DMS114 treated with DMSO at 0.1 percent for 48 hours (cell line): ENCODE results near the gene SWAP70.
"Not testable (repeated sequence)": the region's sequence is repeated elsewhere in the genome, so short reads cannot be mapped to it uniquely, and the experiment has no call there.

Source experiments
- DNase-seq: peaks from one replicate; lab custom pipeline; 2025; ENCODE audit not compliant: unreplicated experiment; lab: John Stamatoyannopoulos, UW

The SWAP70 gene

DNA sequence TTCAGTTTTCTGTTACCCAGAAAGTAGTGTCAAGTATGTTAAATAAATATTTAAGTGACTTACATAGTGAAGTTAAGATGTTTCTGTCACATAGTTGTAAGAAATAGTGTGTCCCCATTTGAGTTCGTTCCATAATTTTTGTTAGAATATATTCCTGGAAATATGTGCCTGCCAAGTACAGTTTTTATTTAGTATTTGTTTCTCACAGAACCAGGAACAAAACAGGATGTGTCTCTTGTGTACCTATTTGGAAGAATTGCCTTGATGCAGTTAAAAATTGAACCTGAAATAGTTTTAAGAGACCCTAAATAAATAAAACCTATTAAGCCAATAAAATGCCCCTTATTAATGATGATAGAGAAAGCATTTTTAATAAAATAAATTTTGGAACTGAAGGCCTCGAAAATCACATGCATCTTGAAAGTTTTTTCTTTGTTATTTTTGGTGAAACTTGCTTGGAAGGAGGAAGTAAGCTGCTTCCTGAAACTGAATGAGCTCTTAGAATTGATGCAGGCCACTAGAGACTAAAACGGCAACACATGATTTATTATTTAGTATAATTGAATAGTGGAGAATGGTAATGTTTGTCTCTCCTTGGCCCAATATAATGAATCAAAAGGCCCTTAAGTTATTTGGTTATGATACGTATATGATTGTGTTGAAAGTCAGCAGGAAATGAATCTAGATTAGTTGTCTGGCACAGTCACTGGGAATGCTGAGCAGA is 55.9 kb downstream of the SWAP70 start:
- no peak for DNase-seq

DNA sequence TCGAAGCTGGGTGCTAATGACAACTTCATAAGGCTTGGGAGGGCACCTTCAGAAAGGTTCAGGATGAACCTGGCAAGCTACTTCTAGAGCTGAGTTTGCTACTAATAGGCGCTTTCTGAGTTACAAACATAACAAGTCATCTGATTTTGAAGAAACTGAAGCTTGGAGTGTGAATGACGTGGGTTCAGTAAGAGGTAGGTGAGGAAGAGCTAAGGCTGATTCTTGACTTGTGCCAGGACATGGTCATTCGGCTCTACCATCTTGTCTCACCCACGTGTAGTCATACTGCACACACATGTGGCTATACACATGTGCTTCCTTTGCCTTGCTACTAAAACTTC is 56.4 kb downstream of the SWAP70 start:
- DNase-seq, result no peak

DNA sequence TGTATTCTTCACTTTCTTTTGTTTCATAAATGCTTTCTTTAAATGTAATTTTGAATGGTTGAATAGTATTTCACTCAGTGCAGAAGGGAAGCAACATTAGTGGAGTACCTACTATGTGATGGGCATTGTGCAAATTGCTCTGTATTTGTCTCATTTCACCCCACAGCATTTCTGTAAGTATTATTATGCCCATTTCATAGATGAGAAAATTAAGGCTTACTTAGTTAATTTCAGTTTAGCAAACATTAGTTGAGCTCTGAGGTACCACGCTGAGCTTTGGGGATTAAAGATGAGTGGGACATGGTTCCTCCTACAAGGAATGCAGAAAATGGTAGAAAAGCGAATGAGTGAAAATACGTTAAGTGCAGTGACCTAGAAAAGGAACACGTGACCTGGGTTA is 58.1 kb downstream of the SWAP70 start:
- DNase-seq, result no peak

DNA sequence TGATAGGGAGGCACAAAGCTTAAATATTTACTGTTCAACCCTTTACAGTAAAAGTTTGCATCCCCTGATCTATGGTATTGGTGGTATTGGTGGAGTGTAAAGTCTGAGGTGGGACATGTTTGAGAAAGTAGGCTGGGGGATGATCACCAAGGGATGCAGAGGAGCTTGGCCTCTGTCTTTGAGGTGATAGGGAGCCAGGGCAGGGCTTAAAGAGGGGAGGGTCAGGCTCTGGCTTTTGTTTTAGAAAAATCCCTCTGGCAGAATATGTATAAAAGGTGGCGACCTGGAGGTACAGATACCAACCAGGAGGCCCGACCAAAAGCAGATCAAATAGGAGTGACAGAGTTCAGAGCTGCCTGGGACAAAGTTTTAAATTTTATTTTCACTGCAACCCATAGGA is 59.0 kb downstream of the SWAP70 start:
- no peak for DNase-seq

DNA sequence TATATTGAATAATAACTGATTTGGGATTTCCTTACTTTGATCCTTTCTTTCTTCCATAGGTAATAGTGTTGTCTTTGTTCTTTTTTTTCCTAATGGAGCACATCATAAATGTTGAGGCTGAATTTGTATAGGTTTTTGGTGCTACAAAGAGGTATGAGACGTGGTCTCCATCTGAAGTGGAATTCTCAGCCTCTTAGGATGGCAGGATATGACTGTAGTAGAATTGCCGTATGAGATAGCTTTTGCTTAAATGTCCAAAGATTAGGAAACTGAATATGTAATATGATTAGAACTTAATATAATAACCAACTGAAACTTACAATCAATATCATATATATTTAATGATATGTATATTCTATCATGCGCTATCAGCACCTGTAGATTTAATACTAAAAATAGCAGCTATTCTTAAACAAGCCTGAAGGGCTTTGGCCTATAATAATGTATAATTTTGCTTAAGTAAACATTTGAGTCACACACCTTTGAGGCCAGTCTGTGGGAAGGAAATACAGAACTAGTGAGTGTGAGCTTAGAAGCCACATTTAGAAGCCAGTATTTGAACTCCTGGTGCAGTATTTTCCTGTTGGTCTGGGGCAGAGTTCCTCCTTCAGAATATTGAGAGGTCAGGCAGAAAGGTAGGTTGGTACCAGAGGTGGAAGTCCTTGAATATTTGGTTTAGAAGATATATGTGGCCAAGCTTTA is 62.6 kb downstream of the SWAP70 start:
- DNase-seq, result no peak

DNA sequence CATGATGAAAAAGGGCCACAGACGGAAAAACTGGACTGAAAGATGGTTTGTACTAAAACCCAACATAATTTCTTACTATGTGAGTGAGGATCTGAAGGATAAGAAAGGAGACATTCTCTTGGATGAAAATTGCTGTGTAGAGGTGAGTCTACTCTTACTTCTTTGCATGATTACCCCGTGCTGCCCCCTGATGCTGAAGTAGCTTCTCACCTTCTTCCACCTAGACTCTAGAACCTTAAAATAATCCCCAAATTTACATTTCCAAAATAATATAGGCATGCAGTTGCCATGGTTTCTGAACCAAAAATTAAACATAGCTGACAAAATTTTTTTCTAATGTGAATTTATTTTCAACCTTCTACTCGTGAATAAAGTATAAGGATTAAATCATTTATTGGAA is 64.2 kb downstream of the SWAP70 start:
- DNase-seq, result no peak

DNA sequence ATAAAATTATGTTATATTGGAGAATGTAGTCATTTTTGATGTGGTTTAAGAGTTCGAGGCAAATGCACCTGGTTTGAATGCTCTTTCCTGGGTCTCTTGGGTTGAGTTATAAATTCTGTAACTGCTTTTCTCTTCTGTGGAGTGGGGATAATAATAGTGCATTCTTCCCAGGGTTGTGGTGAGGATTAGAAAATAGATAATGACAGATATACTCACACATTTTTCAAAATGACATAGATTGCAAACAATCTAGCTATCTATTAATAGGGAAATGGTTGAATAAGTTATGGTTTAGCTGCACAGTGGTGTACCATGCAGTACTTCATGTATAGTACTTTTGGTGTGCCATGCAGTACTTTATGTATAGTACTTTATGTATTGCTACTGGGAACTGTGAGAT is 67.4 kb downstream of the SWAP70 start:
- DNase-seq, result no peak

DNA sequence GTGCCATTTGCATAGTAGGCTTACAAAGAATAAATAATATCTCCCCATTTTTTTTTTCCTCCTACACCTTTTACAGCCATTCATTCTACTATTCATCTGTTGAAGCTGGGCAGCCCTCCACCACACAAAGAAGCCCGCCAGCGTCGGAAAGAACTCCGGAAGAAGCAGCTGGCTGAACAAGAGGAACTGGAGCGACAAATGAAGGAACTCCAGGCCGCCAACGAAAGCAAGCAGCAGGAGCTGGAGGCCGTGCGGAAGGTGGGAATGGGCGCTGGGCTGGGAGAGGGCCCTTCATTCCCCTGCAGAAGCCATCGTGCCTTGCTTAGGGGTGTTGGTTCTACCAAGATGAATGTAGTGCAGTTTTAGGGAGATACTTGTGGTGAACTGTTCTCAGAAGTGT is 68.6 kb downstream of the SWAP70 start:
- DNase-seq, result no peak

DNA sequence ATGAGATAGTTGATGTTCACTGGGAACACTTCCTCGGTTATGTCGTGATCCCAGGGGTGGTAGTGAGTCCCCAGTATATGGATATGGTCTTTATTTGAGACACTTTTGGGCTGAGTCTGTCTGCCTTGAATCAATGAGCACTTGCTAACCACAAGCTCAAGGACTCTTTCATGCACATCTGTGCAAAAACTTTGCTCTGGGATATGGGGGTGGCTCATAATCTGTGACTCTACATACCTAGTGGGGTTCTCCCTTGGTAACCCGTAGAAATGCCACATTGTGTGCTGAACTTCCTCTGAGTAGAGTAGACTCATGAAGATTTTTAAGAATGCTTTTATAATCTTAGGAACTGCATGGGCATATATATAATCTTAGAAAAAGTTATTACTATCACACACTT is 69.3 kb downstream of the SWAP70 start:
- no peak for DNase-seq

DNA sequence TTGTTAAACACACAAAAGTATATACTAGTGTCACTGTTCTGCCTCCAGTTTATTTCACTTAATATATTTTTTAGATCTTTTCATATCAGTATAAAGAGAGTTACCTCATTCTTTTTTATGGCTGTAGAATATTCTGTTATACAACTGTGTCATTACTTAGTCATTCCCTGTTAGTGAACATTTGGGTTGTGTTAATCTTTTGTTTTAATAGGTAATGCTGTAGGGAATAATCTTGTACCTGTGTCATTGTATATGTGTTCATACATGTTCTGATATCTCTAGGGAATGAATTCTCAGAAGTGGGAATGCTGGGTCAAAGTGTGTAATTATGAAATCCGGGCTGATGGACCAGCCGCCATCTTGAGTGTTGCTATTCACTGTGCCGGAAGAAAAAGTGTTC is 71.4 kb downstream of the SWAP70 start:
- no peak for DNase-seq

DNA sequence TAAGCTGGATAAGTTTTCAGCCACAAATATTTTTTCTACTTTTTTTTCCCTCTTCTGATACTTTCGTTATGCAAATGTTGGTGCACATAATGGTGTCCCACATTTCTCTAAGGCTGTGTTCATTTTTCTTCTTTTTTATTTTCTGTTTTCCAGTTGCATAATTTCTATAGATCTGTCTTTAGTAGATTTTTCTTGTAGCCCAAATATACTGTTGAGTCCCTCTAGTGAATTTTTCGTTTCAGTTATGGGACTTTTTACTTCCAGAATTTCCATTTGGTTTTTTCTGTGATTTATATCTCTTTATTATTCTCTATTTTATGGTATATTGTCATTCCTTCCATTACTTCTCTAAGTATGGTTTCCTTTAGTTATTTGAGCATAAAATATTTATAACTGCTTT is 72.0 kb downstream of the SWAP70 start:
- DNase-seq, result no peak

DNA sequence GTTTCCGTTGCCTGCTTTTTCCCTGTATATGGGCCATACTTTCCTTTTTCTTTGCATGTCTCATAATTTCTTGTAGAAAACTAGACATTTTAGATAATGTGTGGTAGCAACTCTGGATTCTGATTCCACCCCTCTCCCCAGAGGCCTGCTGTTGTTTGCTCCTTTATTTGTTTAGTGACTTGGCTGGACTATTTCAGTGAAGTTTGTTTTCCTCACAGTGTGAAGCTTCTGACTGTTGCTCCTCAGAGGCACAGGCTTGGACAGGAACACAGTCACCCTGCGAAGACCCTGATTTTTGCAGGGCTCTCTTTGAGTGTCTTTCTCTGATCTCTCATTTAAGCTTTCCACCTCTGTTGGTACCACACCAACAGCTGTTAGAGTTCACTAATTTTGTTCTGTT is 72.5 kb downstream of the SWAP70 start:
- no peak for DNase-seq

DNA sequence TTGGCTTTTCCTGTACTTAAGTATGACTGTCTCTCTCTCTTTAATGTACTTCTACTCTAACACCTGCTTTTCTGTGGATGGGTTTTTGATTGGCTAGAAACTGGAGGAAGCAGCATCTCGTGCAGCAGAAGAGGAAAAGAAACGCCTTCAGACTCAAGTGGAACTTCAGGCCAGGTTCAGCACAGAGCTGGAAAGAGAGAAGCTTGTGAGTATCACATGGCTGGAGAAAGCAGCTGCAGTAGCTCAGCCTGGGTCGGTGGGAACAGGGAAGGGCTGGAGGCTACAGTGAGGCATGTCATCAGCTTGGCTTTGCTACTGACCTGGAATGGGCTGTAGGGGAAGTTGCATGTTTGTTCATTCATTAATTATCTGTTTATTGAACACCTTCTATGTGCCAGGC is 74.2 kb downstream of the SWAP70 start:
- DNase-seq, result no peak

DNA sequence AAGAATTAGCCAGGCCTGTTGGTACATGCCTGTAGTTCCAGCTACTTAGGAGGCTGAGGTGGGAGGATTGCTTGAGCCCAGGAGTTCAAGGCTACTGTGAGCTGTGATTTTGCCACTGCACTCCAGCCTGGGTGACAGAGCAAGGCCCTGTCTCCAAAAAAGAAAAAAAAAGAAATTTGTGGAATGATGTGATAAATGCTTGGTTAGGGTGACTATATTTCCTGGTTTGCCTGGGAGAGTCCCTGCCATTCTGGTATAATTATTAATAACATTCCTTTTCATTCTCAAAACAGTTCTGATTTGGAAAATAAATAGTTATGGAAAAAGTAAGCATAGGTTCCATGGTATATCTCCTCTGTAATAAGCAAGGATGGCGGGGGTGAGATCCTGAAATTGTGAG is 74.8 kb downstream of the SWAP70 start:
- DNase-seq, result no peak

DNA sequence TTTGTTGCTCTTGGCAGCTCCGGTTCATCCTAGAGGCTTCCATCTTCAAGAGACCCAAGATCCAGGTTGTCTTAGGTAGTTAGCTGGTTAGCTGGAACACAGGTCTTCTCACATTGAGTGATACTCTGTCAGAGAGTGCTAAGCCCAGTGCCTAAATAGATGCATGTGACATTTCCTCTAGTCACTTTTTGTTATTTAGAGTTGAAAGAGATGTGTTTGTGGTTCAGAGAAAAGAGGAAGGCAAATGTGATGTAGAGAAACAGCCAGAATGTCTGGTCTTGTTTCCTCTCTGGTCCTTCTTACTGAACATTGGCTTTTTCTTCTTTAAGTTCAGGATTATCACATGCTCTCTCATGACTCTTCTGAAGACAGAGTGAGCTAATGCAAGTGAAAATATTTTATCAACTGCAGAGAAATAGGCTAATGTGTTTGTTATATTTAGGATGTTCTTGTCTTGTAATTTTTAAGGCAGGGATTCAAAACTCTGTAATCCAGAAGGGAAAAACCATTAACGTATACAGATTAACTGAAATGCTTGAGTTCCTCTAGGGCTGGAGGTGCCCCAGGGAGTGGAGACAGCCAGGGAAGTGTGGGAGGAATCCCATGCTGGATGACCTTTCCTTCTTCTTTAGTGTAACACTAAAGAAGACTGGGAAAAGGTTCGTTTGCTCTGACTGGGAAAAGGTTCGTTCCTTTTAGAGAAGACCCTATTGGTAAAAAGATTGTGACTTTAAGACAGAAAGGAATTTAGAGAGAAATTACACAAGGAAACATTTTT is 75.4 kb downstream of the SWAP70 start:
- DNase-seq, result no peak

DNA sequence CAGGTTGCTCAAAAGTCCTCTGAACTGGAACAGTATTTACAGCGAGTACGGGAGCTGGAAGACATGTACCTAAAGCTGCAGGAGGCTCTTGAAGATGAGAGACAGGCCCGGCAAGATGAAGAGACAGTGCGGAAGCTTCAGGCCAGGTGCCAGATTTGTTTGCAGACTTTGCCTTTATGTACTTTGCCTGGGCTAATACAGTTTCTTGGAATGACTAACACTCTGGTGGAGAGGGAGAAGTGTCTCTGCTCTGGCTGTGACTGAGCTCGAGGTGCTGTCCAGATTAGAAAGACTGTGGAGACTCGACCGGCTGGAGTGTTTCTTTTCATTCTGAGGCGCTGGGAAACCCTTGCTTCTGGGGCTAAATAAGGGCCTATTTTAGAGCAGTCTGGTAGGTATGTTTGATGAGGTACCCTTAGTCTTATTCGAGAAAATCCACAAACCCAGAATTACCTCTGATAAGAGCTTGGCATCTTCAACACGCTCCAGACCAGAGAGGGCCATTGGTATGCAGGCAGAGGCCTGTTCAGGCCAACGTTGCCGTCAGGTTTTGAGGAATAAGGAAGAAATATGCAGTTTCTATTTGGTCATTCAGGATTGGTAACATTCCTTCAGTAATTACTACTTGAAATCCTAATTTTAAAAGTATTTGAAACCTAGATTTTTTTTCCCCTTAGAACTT is 76.5 kb downstream of the SWAP70 start:
- no peak for DNase-seq

DNA sequence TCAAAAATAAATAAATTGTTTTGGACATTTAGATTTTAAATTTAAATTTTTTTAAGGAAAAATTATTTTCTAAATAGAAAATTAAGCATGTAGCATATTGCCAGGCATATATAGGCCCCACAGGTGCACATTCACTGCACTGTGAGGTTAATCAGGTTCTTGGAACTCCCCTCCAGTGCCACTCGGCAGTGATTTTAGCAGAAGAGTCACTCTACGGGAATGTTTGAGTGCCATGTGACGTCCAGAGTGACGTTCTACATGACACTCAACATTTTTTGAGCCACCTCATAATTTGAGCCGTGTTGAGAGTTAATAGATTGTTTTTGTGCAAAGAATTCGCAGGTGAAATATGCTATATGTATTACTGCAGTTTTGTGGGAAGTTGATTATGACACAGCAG is 77.4 kb downstream of the SWAP70 start:
- no peak for DNase-seq

DNA sequence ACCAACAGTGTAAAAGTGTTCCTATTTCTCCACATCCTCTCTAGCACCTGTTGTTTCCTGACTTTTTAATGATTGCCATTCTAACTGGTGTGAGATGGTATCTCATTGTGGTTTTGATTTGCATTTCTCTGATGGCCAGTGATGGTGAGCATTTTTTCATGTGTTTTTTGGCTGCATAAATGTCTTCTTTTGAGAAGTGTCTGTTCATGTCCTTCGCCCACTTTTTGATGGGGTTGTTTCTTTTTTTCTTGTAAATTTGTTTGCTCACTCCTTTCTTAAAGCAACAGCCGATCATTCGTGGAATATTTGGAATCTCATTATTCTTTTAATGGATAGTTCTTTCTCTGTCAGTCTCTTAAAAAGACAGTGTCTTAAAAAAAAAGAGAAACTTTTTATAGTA is 79.6 kb downstream of the SWAP70 start:
- not testable (repeated sequence) for DNase-seq

DNA sequence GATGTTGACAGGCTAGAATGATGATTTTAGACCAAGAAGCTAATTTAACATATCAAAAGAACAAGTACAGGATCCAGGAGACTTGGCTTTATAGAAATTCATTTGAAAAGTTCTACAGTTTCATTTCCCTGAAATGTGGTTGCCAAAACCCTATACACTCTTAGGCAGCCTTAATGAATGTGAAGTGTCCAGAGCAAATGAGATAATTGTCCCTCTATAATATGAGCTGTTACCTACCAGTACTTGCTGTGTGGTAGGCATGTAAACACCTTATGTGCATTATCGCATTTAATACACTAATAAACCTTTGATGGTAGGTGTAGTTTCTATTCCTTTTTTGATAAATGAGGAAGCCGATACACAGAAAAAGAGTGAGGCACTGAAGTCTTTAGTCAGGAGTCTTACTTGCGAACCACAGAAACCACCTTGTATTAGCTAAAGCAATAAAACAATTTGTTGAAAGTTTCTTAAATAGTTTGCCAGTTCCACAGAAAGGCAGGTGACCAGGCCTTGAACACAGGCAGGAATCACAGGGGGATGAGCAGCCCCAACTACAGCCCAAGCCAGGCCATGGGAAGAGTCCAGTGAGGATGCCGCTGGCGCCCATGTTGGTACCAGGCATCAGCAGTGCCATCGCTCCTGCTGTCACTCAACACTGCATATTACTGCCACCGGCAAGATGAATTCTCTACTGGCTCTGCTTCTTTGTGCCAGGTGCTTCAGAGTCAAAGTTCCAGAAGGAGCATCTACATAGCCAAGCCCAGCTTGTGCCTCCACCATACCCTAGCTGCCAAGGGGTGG is 81.7 kb downstream of the SWAP70 start:
- no peak for DNase-seq

DNA sequence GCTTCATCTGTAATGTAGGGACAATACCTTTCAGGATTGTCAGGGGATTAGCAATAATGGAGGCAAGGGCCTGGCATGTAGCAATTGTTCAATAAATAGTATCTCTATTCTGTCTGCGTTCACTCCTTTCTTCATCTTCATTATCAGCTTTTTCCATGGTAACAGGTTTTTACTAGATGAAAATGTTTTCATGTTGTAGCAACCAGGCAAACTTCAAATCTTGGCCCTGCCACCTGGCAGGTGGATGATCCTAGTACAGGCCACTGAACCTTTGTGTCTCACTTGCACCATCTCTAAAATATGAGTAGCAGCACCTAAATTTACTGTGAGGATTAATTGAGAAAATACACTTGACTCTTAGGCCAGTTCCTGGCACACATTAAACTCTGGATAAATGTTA is 83.4 kb downstream of the SWAP70 start:
- DNase-seq, result no peak

DNA sequence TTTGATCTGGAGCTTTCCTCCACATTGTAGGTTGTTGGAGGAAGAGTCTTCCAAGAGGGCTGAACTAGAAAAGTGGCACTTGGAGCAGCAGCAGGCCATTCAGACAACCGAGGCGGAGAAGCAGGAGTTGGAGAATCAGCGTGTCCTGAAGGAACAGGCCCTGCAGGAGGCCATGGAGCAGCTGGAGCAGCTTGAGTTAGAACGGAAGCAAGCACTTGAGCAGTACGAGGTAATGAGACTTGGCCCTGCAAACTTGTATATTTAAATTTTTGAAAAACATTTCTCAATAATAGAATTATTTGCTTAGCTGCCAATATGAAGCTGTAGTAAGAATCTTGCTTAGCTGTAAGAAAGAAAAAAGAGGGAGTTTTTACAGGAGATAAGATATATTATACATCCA is 84.0 kb downstream of the SWAP70 start:
- no peak for DNase-seq
